SU-DHL-6 (cell line): Measurements from ENCODE around the gene MCF2L2.

Experiments
- EZH2phosphoT487 ChIP-seq: fragments of 200-600 bp; sonication (generic), shearing (Covaris generic); conservative IDR thresholded peaks from 2 replicates; pipeline ENCODE4 v1.6.1; 2018; ENCODE audit warnings: mild to moderate bottlenecking, antibody characterized with exemption, low read length, moderate library complexity, mixed read lengths
- TF ChIP-seq, protein P1 (sequence below): fragments of 200-600 bp; sonication (generic); IDR thresholded peaks from one replicate; pipeline ENCODE4 v1.5.1; 2017; ENCODE audit warnings: antibody characterized with exemption, mild to moderate bottlenecking, low read length, moderate library complexity; ENCODE audit not compliant: insufficient read depth, poor library complexity, severe bottlenecking

DNA sequence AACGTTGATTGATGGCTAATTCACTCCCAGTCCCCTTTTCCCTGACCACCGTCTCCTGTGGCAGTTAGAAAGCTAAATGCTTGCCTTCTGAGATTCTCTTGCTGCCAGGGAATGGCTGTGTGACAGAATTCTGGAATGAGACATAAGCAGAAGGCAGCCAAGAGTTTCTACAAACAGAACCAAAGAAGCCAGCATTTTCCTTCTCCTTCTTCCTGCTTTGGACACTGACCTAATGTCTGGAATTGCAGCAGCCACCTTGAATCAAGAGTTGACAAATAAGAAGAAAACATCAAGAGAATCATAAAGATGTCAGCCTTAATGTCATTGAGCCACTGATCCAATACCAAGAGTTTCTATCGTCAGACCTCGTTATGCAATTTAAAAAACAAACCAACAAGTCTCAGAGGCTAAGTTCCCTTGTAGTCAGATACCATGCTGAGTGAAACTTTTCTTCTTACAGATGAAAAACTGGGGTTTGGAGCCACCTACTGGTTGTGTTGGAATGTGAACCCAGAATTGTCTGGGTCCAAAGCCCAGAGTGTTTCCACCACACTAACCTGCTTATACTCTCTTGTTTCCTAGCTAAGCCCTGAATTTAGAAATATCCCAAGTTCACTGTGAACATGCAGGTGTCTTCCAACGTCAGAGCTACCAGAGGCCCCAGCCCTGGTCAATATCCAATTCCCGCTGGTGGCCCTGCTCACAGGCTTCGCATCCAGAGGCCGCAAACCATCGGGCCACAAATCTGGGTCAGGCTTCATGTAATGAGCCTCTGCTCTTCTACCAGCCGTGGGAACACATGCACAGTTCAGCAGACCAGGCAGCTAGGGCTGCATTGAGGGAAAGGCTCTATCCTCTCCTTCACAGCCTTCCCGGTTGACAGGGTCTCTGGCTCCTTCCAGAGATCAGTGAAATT, 42.5 kb downstream of the MCF2L2 start:
- TF ChIP-seq, protein P1, sequence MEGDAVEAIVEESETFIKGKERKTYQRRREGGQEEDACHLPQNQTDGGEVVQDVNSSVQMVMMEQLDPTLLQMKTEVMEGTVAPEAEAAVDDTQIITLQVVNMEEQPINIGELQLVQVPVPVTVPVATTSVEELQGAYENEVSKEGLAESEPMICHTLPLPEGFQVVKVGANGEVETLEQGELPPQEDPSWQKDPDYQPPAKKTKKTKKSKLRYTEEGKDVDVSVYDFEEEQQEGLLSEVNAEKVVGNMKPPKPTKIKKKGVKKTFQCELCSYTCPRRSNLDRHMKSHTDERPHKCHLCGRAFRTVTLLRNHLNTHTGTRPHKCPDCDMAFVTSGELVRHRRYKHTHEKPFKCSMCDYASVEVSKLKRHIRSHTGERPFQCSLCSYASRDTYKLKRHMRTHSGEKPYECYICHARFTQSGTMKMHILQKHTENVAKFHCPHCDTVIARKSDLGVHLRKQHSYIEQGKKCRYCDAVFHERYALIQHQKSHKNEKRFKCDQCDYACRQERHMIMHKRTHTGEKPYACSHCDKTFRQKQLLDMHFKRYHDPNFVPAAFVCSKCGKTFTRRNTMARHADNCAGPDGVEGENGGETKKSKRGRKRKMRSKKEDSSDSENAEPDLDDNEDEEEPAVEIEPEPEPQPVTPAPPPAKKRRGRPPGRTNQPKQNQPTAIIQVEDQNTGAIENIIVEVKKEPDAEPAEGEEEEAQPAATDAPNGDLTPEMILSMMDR: peak; percentile 72
- no peak for TF ChIP-seq EZH2phosphoT487
